ENCODE data around the gene MUC5B. TPM values are rescaled to one million over a fixed set of nuclear protein-coding genes. Genes with fewer than 3 reads are reported as not detected.
"Not testable (repeated sequence)": the region's sequence is repeated elsewhere in the genome, so short reads cannot be mapped to it uniquely, and the experiment has no call there.

MUC5B gene
- total RNA-seq, 1 donor from 2014 or later = not detected

DNA sequence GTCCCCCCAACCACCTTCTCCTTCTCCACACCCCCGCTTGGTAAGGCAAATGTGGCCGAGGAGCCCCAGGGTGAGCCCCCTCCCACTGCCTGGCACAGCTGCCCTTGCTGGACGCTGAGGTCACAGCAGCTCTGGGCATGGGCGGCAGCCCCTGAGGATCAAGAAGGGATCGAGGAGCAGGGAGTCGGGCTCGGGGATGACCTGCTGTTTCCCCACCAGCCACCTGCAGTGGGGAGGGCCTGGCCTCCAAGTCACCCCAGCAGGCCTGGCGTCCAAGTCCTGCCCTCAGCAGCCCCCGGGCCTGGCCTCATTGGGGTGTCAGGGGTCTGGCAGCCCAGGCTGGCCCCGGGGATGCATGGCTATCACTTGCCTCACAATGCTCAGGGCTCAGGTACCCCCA lies 41.4 kb upstream of the MUC5B start:
- H3K4me3 ChIP-seq = no peak overlapping the region
- H3K36me3 Mint-ChIP-seq = no peaks in the 10 kb centered on the region
- no peak overlapping the region for H3K9ac ChIP-seq
- no peaks in the 10 kb centered on the region for H3K4me1 ChIP-seq
- no peaks in the 10 kb centered on the region for H3K9me3 Mint-ChIP-seq
- no peak overlapping the region for H3K4me2 ChIP-seq
- H2AFZ ChIP-seq (replicated peaks) = no peak overlapping the region
- peaks cover 2% of the 10 kb centered on the region for H3K27me3 Mint-ChIP-seq (ENCODE audit: insufficient read depth, low read depth)
- H3K27me3 ChIP-seq = no peaks in the 10 kb centered on the region
- H3K9me3 ChIP-seq (ENCODE audit: low read depth) = no peaks in the 10 kb centered on the region
- H3K27ac ChIP-seq = no peak overlapping the region
- TF ChIP-seq EZH2phosphoT487 (IDR thresholded peaks at IDR 0.05) (no peak), CTCF (IDR thresholded peaks at IDR 0.05) (no peak), EZH2 (IDR thresholded peaks at IDR 0.05) (no peak)
- H3K36me3 ChIP-seq = no peaks in the 10 kb centered on the region
- no peak overlapping the region for H3K4me3 Mint-ChIP-seq
- no peaks in the 10 kb centered on the region for H3K79me2 ChIP-seq (ENCODE audit: low read depth)
- H3K4me1 Mint-ChIP-seq = no peaks in the 10 kb centered on the region
- no peaks in the 10 kb centered on the region for H4K20me1 ChIP-seq (ENCODE audit: low read depth)
- H3F3A ChIP-seq (ENCODE audit: low read depth) = no peaks in the 10 kb centered on the region
- no peak overlapping the region for H3K27ac Mint-ChIP-seq
- DNase-seq (ENCODE audit: low spot score) = no peak

DNA sequence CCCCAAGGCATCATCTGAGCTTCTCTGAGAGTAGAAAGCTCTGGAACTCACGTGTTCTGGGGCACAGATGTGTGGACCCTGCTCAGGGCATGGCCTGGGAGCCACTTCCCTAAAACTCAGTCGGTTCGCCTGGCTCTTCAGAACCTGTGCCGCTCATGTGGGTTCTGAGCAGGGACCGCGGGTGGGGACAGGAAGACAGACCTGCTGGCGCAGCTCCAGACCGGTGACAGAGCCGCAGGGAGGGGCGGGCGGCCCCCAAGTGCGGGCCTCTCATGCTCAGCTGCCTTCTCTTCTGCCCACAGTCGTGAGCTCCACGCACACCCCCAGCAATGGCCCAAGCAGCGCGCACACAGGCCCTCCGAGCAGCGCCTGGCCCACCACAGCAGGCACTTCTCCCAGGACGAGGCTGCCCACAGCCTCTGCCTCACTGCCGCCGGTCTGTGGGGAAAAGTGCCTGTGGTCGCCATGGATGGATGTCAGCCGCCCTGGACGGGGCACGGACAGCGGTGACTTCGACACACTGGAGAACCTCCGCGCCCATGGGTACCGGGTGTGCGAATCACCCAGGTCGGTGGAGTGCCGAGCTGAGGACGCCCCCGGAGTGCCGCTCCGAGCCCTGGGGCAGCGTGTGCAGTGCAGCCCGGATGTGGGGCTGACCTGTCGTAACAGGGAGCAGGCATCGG lies 40.9 kb upstream of the MUC5B start:
- H3K4me3 ChIP-seq = no peak overlapping the region
- Mint-ChIP-seq H3K9me3 (no peaks in the 10 kb centered on the region), H3K4me1 (no peaks in the 10 kb centered on the region), H3K36me3 (no peaks in the 10 kb centered on the region), H3K27me3 (ENCODE audit: insufficient read depth, low read depth) (peaks cover 2% of the 10 kb centered on the region), H3K27ac (no peak overlapping the region), H3K4me3 (no peak overlapping the region)
- DNase-seq (ENCODE audit: low spot score) = no peak
- H3F3A ChIP-seq (ENCODE audit: low read depth) = no peaks in the 10 kb centered on the region
- no peak overlapping the region for H3K27ac ChIP-seq
- TF ChIP-seq EZH2phosphoT487 (IDR thresholded peaks at IDR 0.05) = no peak
- TF ChIP-seq CTCF (IDR thresholded peaks at IDR 0.05) = no peak
- TF ChIP-seq EZH2 (IDR thresholded peaks at IDR 0.05) = no peak
- no peaks in the 10 kb centered on the region for H4K20me1 ChIP-seq (ENCODE audit: low read depth)
- H3K36me3 ChIP-seq = no peaks in the 10 kb centered on the region
- no peaks in the 10 kb centered on the region for H3K79me2 ChIP-seq (ENCODE audit: low read depth)
- no peak overlapping the region for H3K9ac ChIP-seq
- H2AFZ ChIP-seq (replicated peaks) = no peak overlapping the region
- no peak overlapping the region for H3K4me2 ChIP-seq
- no peaks in the 10 kb centered on the region for H3K27me3 ChIP-seq
- H3K9me3 ChIP-seq (ENCODE audit: low read depth) = no peaks in the 10 kb centered on the region
- no peaks in the 10 kb centered on the region for H3K4me1 ChIP-seq

- H2AFZ ChIP-seq (replicated peaks); H3K79me2 ChIP-seq (ENCODE audit: low read depth); H3F3A ChIP-seq (ENCODE audit: low read depth); H4K20me1 ChIP-seq (ENCODE audit: low read depth); H3K4me3 Mint-ChIP-seq; H3K9me3 Mint-ChIP-seq; H3K9ac ChIP-seq; H3K4me3 ChIP-seq; H3K36me3 ChIP-seq; H3K27me3 Mint-ChIP-seq (ENCODE audit: insufficient read depth, low read depth); H3K4me1 ChIP-seq; DNase-seq (ENCODE audit: low spot score); H3K4me2 ChIP-seq; H3K27ac Mint-ChIP-seq; H3K4me1 Mint-ChIP-seq; H3K36me3 Mint-ChIP-seq; H3K9me3 ChIP-seq (ENCODE audit: low read depth); H3K27ac ChIP-seq; H3K27me3 ChIP-seq: not testable (repeated sequence)
Observed at GRCh38 chr11:1184139-1184538, 38.7 kb upstream of the MUC5B start.

- H3K79me2 ChIP-seq (ENCODE audit: low read depth); H3K27me3 Mint-ChIP-seq (ENCODE audit: insufficient read depth, low read depth); DNase-seq (ENCODE audit: low spot score); H3K9me3 ChIP-seq (ENCODE audit: low read depth); H3K36me3 Mint-ChIP-seq; H4K20me1 ChIP-seq (ENCODE audit: low read depth); H3K4me1 ChIP-seq; H3K27me3 ChIP-seq; H3K9me3 Mint-ChIP-seq; H3K4me3 ChIP-seq; H3K4me3 Mint-ChIP-seq; H3K4me1 Mint-ChIP-seq; H3K27ac ChIP-seq; H3F3A ChIP-seq (ENCODE audit: low read depth); H2AFZ ChIP-seq (replicated peaks); H3K4me2 ChIP-seq; H3K36me3 ChIP-seq; H3K27ac Mint-ChIP-seq; H3K9ac ChIP-seq: not testable (repeated sequence)
Observed at GRCh38 chr11:1188451-1189130, 34.3 kb upstream of the MUC5B start.

DNA sequence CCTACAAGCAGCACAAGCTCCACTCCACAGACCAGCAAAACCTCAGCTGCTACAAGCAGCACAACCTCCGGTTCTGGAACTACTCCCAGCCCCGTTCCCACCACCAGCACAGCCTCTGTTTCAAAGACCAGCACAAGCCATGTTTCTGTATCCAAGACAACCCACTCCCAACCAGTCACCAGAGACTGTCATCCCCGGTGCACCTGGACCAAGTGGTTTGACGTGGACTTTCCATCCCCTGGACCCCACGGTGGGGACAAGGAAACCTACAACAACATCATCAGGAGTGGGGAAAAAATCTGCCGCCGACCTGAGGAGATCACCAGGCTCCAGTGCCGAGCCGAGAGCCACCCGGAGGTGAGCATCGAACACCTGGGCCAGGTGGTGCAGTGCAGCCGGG lies 33.0 kb upstream of the MUC5B start:
- not testable (repeated sequence) for H3K27ac ChIP-seq; H3K4me1 ChIP-seq; H3K36me3 Mint-ChIP-seq; H4K20me1 ChIP-seq (ENCODE audit: low read depth); H3K27me3 ChIP-seq; H2AFZ ChIP-seq (replicated peaks); H3K36me3 ChIP-seq; H3K4me1 Mint-ChIP-seq; DNase-seq (ENCODE audit: low spot score); H3K4me2 ChIP-seq; H3K9ac ChIP-seq; H3K79me2 ChIP-seq (ENCODE audit: low read depth); H3K9me3 ChIP-seq (ENCODE audit: low read depth); H3K27ac Mint-ChIP-seq; H3F3A ChIP-seq (ENCODE audit: low read depth); H3K4me3 ChIP-seq; H3K9me3 Mint-ChIP-seq; H3K27me3 Mint-ChIP-seq (ENCODE audit: insufficient read depth, low read depth); H3K4me3 Mint-ChIP-seq

GRCh38 chr11:1191786-1192470 lies 30.9 kb upstream of the MUC5B start:
- H4K20me1 ChIP-seq (ENCODE audit: low read depth); H3K4me2 ChIP-seq; H3K9ac ChIP-seq; H3K79me2 ChIP-seq (ENCODE audit: low read depth); H3K27ac Mint-ChIP-seq; H3K36me3 ChIP-seq; H2AFZ ChIP-seq (replicated peaks); H3K27me3 Mint-ChIP-seq (ENCODE audit: insufficient read depth, low read depth); H3K4me3 ChIP-seq; H3K4me1 ChIP-seq; H3K27me3 ChIP-seq; DNase-seq (ENCODE audit: low spot score); H3K36me3 Mint-ChIP-seq; H3K9me3 ChIP-seq (ENCODE audit: low read depth); H3K27ac ChIP-seq; H3F3A ChIP-seq (ENCODE audit: low read depth); H3K4me3 Mint-ChIP-seq; H3K4me1 Mint-ChIP-seq; H3K9me3 Mint-ChIP-seq: not testable (repeated sequence)

All from neural progenitor cell (in vitro differentiated cells).